Vagina (tissue), 2 donors: ENCODE results near the gene LONP2.

Experiments
- CTCF ChIP-seq, 3 experiments: fragments of 450-650 bp in 2 of 3; fragments of 200-600 bp in 1 of 3; sonication (generic) in 1 of 3; IDR thresholded peaks; one replicate each; pipeline ENCODE4 v1.5.1; 2017 to 2019; ENCODE audit warnings: antibody characterized with exemption in 3 of 3, mild to moderate bottlenecking in 2 of 3, moderate library complexity in 2 of 3
- POLR2A ChIP-seq, 2 donors: fragments of 450-650 bp; IDR thresholded peaks; one replicate each; pipeline ENCODE4 v1.6.1; 2017; ENCODE audit warnings: antibody characterized with exemption in 2 of 2, mild to moderate bottlenecking in 2 of 2, moderate library complexity in 2 of 2

GRCh38 chr16:48330841-48331192 lies 86.7 kb downstream of the LONP2 start:
- no peak for TF ChIP-seq POLR2A (IDR thresholded peaks at IDR 0.05)
- no peak for TF ChIP-seq CTCF (IDR thresholded peaks at IDR 0.05)
